ENCODE results near the gene ZNF695.

GRCh38 chr1:247043406-247043805 is 35.5 kb upstream of the ZNF695 start:
- TF ChIP-seq EZH2phosphoT487 (IDR thresholded peaks at IDR 0.05; ENCODE audit: borderline replicate concordance, low read length), result no peak
- TF ChIP-seq CTCF (conservative IDR thresholded peaks at IDR 0.05; ENCODE audit: low read depth, low read length), result no peak
- no peak for TF ChIP-seq EZH2 (IDR thresholded peaks at IDR 0.05; ENCODE audit: low read length, unreplicated experiment)

Data from PC-3 (cell line).